Coronary artery (tissue), 2 donors: Measurements from ENCODE around the gene FSTL4.

Source experiments
- DNase-seq: peaks from one replicate; pipeline ENCODE4 v3.0.0-alpha.2; 2017; ENCODE audit warnings: low spot score
- H3K27ac ChIP-seq, 2 donors: fragments of 200-600 bp; sonication (generic); one replicate each; pipeline ENCODE4 v1.5.1; 2016 to 2019
- H3K4me3 ChIP-seq: fragments of 200-600 bp; sonication (generic); 2 replicates; pipeline ENCODE4 v1.5.1; 2016; ENCODE audit warnings: mild to moderate bottlenecking, moderate library complexity
- CTCF ChIP-seq: fragments of 200-600 bp; sonication (generic); IDR thresholded peaks from one replicate; pipeline ENCODE4 v1.5.1; 2019; ENCODE audit warnings: antibody characterized with exemption

The FSTL4 gene

GRCh38 chr5:133260715-133261114 lies 351.6 kb downstream of the FSTL4 start:
- Histone ChIP-seq H3K4me3 (no peak overlapping the region), H3K27ac (no peak overlapping the region)
- no peak for TF ChIP-seq CTCF
- no peak for DNase-seq

GRCh38 chr5:133259199-133259997 lies 352.9 kb downstream of the FSTL4 start:
- no peak for TF ChIP-seq CTCF
- no peak for DNase-seq
- Histone ChIP-seq H3K27ac (no peak overlapping the region), H3K4me3 (no peak overlapping the region)

GRCh38 chr5:133257977-133258376 lies 354.4 kb downstream of the FSTL4 start:
- no peak for TF ChIP-seq CTCF
- Histone ChIP-seq H3K4me3 (no peak overlapping the region), H3K27ac (no peak overlapping the region)
- DNase-seq, result no peak

GRCh38 chr5:133256276-133256675 lies 356.1 kb downstream of the FSTL4 start:
- no peak for TF ChIP-seq CTCF
- Histone ChIP-seq H3K4me3 (no peak overlapping the region), H3K27ac (no peak overlapping the region)
- DNase-seq, result no peak

GRCh38 chr5:133254803-133255202 lies 357.5 kb downstream of the FSTL4 start:
- Histone ChIP-seq H3K27ac (no peak overlapping the region), H3K4me3 (no peak overlapping the region)
- no peak for DNase-seq
- TF ChIP-seq CTCF, result no peak

- Histone ChIP-seq H3K27ac (no peak overlapping the region), H3K4me3 (no peak overlapping the region)
- TF ChIP-seq CTCF, result no peak
- no peak for DNase-seq
These were observed 358.7 kb downstream of the FSTL4 start for GRCh38 chr5:133253671-133254070.

- H3K27ac ChIP-seq, result no peak overlapping the region
- no peak for DNase-seq
- H3K4me3 ChIP-seq, result no peak overlapping the region
- no peak for TF ChIP-seq CTCF
These were observed 359.3 kb downstream of the FSTL4 start for GRCh38 chr5:133253070-133253469.
